Endothelial cell of umbilical vein (primary cell): ENCODE data around the gene ZCWPW1. TPM values are rescaled to one million over a fixed set of nuclear protein-coding genes. Genes with fewer than 3 reads are reported as not detected.

ENCODE experiments used
- BruUV-seq: library from RNA; stranded (reverse); fragments of 400-500 nt; replicated peaks from 2 replicates; lab custom pipeline; 2021; lab: Mats Ljungman, UMichigan
- CTCF ChIA-PET: fragments of 300-600, 350-600 bp; sonication (Branson Sonifier 250); formaldehyde crosslinking; loops from one replicate; lab custom pipeline; 2021; ENCODE audit warnings: antibody characterized with exemption, inconsistent platforms; lab: Charles Lee
- POLR2A ChIA-PET: fragments of 300-600, 350-600 bp; sonication (Branson Sonifier 250); formaldehyde crosslinking; loops from one replicate; lab custom pipeline; 2021; ENCODE audit warnings: antibody characterized with exemption, inconsistent platforms; lab: Charles Lee
- DNase-seq: peaks from one replicate; pipeline ENCODE4 v3.0.0-alpha.2; 2011; ENCODE audit warnings: low read depth, low spot score
- FAIRE-seq: peaks from 2 replicates; lab custom pipeline; 2011; peaks lifted over from hg19 to GRCh38; lab: Jason Lieb, UNC
- H2AFZ ChIP-seq: 2 replicates; pipeline ENCODE4 v1.6.0; 2012; ENCODE audit warnings: low read depth, low read length, control low read depth, inconsistent platforms
- H3K27ac ChIP-seq: 2 replicates; pipeline ENCODE4 v1.5.1; 2011; ENCODE audit warnings: low read depth, mild to moderate bottlenecking, control low read depth, low read length, moderate library complexity; ENCODE audit not compliant: insufficient read depth
- H3K27me3 ChIP-seq, 2 experiments: 2 replicates each; pipeline versions ENCODE4 v1.6.0 to v1.6.1; 2011; ENCODE audit warnings: low read length in 2 of 2, mixed read lengths in 1 of 2; ENCODE audit not compliant: control insufficient read depth in 2 of 2, insufficient read depth in 2 of 2
- H3K36me3 ChIP-seq, 2 experiments: 2 replicates in 1 of 2; 3 replicates in 1 of 2; pipeline ENCODE4 v1.5.1; 2011; ENCODE audit warnings: low read length in 2 of 2, mild to moderate bottlenecking in 1 of 2, moderate library complexity in 1 of 2; ENCODE audit not compliant: control insufficient read depth in 2 of 2, insufficient read depth in 2 of 2; ENCODE audit errors: extremely low read depth in 1 of 2
- H3K4me1 ChIP-seq: 3 replicates; pipeline ENCODE4 v1.5.1; 2011; ENCODE audit warnings: mild to moderate bottlenecking, low read length; ENCODE audit not compliant: control insufficient read depth, insufficient read depth; ENCODE audit errors: extremely low read depth
- H3K4me2 ChIP-seq: 2 replicates; pipeline ENCODE4 v1.6.1; 2011; ENCODE audit warnings: low read length, control low read depth, mixed read lengths; ENCODE audit not compliant: insufficient read depth
- H3K4me3 ChIP-seq, 3 experiments: fragments of 200-600 bp in 1 of 3; sonication (generic), shearing (Covaris generic) in 1 of 3; replicated peaks in 1 of 3; 2 replicates each; pipeline ENCODE4 v1.5.1; 2011 to 2016; ENCODE audit warnings: control low read depth in 3 of 3, low read length in 3 of 3, mild to moderate bottlenecking in 2 of 3, inconsistent platforms in 1 of 3, low read depth in 1 of 3, moderate library complexity in 1 of 3; ENCODE audit not compliant: insufficient read depth in 1 of 3
- H3K79me2 ChIP-seq: 2 replicates; pipeline ENCODE4 v1.6.0; 2012; ENCODE audit warnings: low read length, inconsistent platforms; ENCODE audit not compliant: control insufficient read depth, insufficient read depth
- H3K9ac ChIP-seq: replicated peaks from 2 replicates; pipeline ENCODE3; 2011; ENCODE audit warnings: low read length, control low read depth; ENCODE audit not compliant: insufficient read depth; ENCODE audit errors: extremely low read depth
- H3K9me1 ChIP-seq: replicated peaks from 3 replicates; pipeline ENCODE4 v1.6.0; 2011; ENCODE audit warnings: mild to moderate bottlenecking, low read length; ENCODE audit not compliant: control insufficient read depth, insufficient read depth; ENCODE audit errors: extremely low read depth
- H3K9me3 ChIP-seq: replicated peaks from 2 replicates; pipeline ENCODE4 v1.5.1; 2012; ENCODE audit warnings: low read length, inconsistent platforms; ENCODE audit not compliant: control insufficient read depth, insufficient read depth
- H4K20me1 ChIP-seq: replicated peaks from 2 replicates; pipeline ENCODE3; 2011; ENCODE audit warnings: mild to moderate bottlenecking, low read length; ENCODE audit not compliant: control insufficient read depth, insufficient read depth; ENCODE audit errors: extremely low read depth
- CTCF ChIP-seq, 2 donors: IDR thresholded peaks; 1 replicate in 1 of 2; 2 replicates in 1 of 2; pipeline ENCODE4 v1.5.1; 2011; ENCODE audit warnings: low read length in 2 of 2, mild to moderate bottlenecking in 2 of 2, moderate library complexity in 2 of 2, control low read depth in 1 of 2, inconsistent platforms in 1 of 2, low read depth in 1 of 2; ENCODE audit not compliant: insufficient read depth in 1 of 2; ENCODE audit errors: extremely low read depth in 1 of 2
- EZH2 ChIP-seq: IDR thresholded peaks from 2 replicates; pipeline ENCODE4 v1.6.1; 2012; ENCODE audit warnings: borderline replicate concordance, low read depth, mild to moderate bottlenecking, moderate library complexity, low read length, inconsistent platforms; ENCODE audit not compliant: severe bottlenecking
- FOS ChIP-seq: IDR thresholded peaks from 2 replicates; pipeline ENCODE4 v1.6.1; 2011; ENCODE audit warnings: mild to moderate bottlenecking, low read length, moderate library complexity, borderline replicate concordance; ENCODE audit not compliant: insufficient read depth
- GATA2 ChIP-seq: IDR thresholded peaks from 2 replicates; pipeline ENCODE4 v1.7.0; 2011; ENCODE audit warnings: low read depth, mild to moderate bottlenecking, moderate library complexity, mixed read lengths, low read length; ENCODE audit not compliant: insufficient read length, insufficient read depth
- JUN ChIP-seq: IDR thresholded peaks from 2 replicates; pipeline ENCODE4 v1.6.1; 2011; ENCODE audit warnings: borderline replicate concordance, low read depth; ENCODE audit not compliant: insufficient read length, insufficient read depth
- MYC ChIP-seq: IDR thresholded peaks from one replicate; pipeline ENCODE4 v1.6.1; 2011; ENCODE audit warnings: mild to moderate bottlenecking, low read depth, low read length
- POLR2A ChIP-seq: IDR thresholded peaks from 2 replicates; pipeline ENCODE4 v1.6.1; 2012; ENCODE audit warnings: low read depth, mild to moderate bottlenecking, control low read depth, low read length
- POLR2AphosphoS5 ChIP-seq: IDR thresholded peaks from 2 replicates; pipeline ENCODE4 v1.6.1; 2012; ENCODE audit warnings: low read depth, mild to moderate bottlenecking, control low read depth, low read length, moderate library complexity; ENCODE audit not compliant: insufficient read depth
- dilution Hi-C: fragments of 300-500 bp; cut with MboI; formaldehyde crosslinking; loops from one replicate; pipeline ENCODE4 v1.15.0; 2019; ENCODE audit warnings: low sequenced_read_pairs; ENCODE audit not compliant: extremely low pct_ligation_motif_present
- intact Hi-C: fragments of 100-400 bp; cut with micrococcal nuclease; formaldehyde crosslinking; loops from one replicate; pipeline ENCODE4 v1.10.0; 2022
- polyA plus RNA-seq, 4 experiments: library from polyadenylated mRNA; depleted of rRNA in 3 of 4; stranded (reverse) in 3 of 4; unstranded in 1 of 4; fragments of >200 nt; gene quantifications; 2 replicates each; pipeline versions ENCODE4 v1.2.1 to v1.2.3, GENCODE V29; 2011 to 2012; ENCODE audit warnings: missing spikeins in 1 of 4
- total RNA-seq: library from RNA; stranded (reverse); gene quantifications from 2 replicates; pipeline ENCODE4 v1.2.3, GENCODE V29; 2021
- TF ChIP-seq, protein P1 (sequence below): IDR thresholded peaks from 2 replicates; pipeline ENCODE4 v1.6.1; 2011; ENCODE audit not compliant: insufficient read depth, insufficient read length

Gene ZCWPW1
- total and polyA plus RNA-seq, 2 donors (not counting 3 experiments of a cell fraction or from before 2014, with no cell fraction given): 0.31 to 0.32 TPM

DNA sequence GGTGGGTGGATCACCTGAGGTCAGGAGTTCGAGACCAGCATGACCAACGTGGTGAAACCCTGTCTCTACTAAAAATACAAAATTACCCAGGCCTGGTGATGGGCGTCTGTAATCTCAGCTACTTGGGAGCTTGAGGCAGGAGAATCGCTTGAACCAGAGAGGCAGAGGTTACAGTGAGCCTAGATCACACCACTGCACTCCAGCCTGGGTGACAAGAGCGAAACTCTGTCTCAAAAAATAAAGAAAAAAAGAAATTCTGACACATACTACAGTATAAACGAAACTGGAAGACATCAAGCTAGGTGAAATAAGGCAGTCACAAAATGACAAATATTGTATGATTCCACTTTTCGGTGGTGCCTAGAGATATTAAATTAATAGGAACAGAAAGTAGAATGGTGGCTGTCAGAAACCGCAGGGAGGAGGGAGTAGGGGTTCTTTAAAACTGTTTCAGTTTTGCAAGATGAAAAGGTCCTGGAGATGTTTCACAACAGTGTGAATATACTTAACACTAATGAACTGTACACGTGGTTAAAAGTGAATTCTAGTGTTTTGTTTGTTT, 32.0 kb downstream of the ZCWPW1 start:
- Histone ChIP-seq H3K4me1 (no peaks in the 10 kb centered on the region), H4K20me1 (no peaks in the 10 kb centered on the region), H3K9me3 (no peaks in the 10 kb centered on the region), H3K4me3 (no peak overlapping the region), H3K79me2 (no peaks in the 10 kb centered on the region), H3K4me2 (no peak overlapping the region), H3K27ac (no peak overlapping the region), H3K9ac (no peak overlapping the region), H3K27me3 (peaks cover 3 to 14% of the 10 kb centered on the region in 2 experiments), H3K9me1 (no peaks in the 10 kb centered on the region), H3K36me3 (no peaks in the 10 kb centered on the region), H2AFZ (no peak overlapping the region)
- intact Hi-C loops: no loop called here
- BruUV-seq: no TSS peak
- ChIA-PET POLR2A (no interaction called here), CTCF (interaction anchor here (2.2 kb wide), 1 partner anchor 11 kb away, joined by 10 read pairs; no protein-coding TSS in a partner anchor)
- FAIRE-seq (no peak), DNase-seq (no peak)
- no peak for TF ChIP-seq JUN
- TF ChIP-seq EZH2: no peak
- no peak for TF ChIP-seq POLR2AphosphoS5
- no peak for TF ChIP-seq GATA2
- TF ChIP-seq CTCF (IDR thresholded peaks at IDR 0.05; ENCODE audit: extremely low read depth in 1 of 2, insufficient read depth in 1 of 2, low read depth in 1 of 2, low read length in 2 of 2): no peak
- TF ChIP-seq FOS: no peak
- TF ChIP-seq POLR2A: no peak
- no peak for TF ChIP-seq MYC
- TF ChIP-seq, protein P1, sequence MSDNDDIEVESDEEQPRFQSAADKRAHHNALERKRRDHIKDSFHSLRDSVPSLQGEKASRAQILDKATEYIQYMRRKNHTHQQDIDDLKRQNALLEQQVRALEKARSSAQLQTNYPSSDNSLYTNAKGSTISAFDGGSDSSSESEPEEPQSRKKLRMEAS: no peak
- dilution Hi-C loops: no loop called here
